ENCODE results near the gene WWC2.
A peak's percentile ranks its signal among the peaks of the same experiment; 100 is the strongest.

The WWC2 gene

DNA sequence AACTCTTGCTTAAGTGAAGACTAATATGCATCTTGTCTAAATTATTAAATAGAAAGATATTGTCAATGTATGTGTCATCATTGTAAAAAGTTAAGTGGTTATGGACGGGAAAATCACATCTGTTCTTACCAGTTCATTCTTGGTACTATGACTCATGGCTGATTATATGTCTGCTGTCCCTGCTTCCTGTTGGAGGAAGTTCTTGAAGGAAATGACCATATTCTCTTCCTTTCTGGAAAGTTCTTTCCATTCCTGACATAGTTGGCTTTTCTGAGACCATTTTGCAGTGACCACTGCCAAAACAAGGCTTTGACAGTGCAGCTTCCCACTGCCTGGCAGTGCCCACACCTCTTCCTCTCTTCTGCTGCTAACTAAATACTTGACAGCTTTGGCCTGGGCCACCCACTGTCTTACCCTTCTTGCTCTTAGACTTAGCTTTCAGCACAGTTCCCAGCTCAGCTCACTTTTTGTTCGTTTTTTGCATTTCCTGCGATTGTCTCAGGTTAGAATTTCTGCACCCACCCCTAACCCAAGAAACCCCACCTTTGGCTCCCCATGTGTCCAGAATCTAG, 236.4 kb downstream of the WWC2 start:
- TF ChIP-seq, protein P1, sequence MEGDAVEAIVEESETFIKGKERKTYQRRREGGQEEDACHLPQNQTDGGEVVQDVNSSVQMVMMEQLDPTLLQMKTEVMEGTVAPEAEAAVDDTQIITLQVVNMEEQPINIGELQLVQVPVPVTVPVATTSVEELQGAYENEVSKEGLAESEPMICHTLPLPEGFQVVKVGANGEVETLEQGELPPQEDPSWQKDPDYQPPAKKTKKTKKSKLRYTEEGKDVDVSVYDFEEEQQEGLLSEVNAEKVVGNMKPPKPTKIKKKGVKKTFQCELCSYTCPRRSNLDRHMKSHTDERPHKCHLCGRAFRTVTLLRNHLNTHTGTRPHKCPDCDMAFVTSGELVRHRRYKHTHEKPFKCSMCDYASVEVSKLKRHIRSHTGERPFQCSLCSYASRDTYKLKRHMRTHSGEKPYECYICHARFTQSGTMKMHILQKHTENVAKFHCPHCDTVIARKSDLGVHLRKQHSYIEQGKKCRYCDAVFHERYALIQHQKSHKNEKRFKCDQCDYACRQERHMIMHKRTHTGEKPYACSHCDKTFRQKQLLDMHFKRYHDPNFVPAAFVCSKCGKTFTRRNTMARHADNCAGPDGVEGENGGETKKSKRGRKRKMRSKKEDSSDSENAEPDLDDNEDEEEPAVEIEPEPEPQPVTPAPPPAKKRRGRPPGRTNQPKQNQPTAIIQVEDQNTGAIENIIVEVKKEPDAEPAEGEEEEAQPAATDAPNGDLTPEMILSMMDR (conservative IDR thresholded peaks at IDR 0.05; ENCODE audit: low read depth, low read length), result no peak
- DNase-seq (ENCODE audit: low read depth), result peak; percentile 46

DNA sequence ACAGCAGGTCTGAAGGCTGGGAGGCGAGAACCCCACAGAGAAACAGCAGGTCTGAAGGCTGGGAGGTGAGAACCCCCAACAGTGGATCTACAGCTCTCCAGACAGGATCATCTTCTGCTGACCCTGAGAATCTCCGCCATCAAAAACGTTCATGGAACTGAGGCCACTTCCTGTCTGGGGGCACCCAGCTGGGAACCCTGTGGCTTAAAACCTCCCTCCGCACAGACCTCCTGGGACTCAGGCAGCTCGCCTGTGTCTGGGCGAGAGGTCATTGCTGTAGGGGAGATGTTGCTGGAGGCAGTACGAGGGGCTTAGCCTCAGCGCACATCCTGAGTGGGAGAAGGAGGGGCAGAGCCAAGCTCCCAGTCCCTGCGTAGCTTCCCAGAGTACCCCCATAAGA, 238.3 kb downstream of the WWC2 start:
- no peak for DNase-seq (ENCODE audit: low read depth)
- TF ChIP-seq, protein P1 (conservative IDR thresholded peaks at IDR 0.05; ENCODE audit: low read depth, low read length), result no peak
- H3K4me3 ChIP-seq (ENCODE audit: low read length), result no peak overlapping the region

More for the DNA sequence above, 236.4 kb downstream of the WWC2 start:
- H3K4me3 ChIP-seq (ENCODE audit: low read length), result no peak overlapping the region

DNA sequence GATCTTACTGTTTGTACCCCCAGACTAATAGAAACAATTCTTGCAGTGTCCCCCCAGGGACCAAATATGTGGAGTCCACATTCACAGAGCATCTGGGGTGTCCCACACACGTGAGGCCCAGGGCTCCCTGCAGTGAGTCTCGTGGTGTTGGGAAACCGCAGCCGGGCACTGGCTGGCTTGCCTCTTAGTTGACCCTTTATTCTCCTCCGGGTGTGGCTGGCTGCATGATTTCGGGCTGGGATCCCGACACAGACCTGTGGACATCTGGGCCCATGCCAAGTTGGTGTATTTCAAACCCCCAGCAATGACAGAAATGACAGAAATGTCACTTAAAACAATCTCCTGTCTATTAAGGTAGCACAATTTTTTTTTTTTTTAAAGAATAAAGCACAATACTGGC, 238.8 kb downstream of the WWC2 start:
- TF ChIP-seq, protein P1 (conservative IDR thresholded peaks at IDR 0.05; ENCODE audit: low read depth, low read length), result no peak
- no peak for DNase-seq (ENCODE audit: low read depth)
- no peak overlapping the region for H3K4me3 ChIP-seq (ENCODE audit: low read length)

DNA sequence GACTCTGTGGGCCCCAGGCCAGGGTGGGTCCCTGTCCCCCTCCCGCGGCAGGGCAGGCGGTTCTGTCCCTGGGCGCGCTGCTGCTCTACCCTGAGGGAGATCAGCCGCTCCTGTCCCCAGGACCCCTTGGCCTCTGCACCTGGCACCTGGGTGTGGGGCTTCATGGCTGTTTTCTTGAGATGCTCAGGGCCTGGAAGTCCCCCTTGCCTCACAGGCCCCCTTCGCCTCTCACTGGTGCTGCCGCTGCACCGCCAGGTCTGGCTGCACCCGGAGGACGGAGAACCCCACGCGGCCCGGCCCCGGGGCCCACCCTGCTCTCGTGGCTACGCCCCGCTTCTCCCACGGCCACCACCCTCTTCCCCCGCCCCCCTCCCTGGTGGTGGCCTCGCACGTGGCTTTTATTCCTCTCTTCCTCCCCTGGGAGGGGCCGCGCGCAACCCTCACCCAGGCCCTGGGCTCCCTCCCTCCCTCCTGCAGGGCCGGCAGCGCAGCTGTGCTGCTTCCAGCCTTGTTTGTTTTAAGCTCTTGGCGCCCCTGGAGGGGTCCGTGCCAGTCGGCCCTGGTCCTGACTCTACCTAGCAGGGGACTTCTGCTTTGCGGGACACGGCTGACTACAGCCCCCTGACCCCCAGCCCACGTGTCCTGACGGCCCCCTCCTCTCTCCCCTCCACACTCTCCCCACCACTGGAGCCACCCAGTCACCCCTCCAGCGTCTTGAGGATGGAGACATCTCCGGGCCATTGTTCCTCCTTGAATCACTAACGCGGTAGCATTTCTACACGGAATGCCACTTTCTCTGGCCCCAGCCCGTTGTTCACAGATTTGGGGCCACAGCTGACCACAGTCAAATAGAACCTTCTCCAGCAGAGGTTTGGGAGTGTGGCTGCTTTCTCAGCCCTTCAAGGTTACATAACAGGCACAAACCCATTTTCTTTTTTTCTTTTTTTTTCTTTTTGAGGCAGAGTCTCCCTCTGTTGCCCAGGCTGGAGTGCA, 243.8 kb downstream of the WWC2 start:
- peak overlapping the region; percentile 6 for H3K4me3 ChIP-seq (ENCODE audit: low read length)
- TF ChIP-seq, protein P1 (conservative IDR thresholded peaks at IDR 0.05; ENCODE audit: low read depth, low read length), result no peak
- no peak for DNase-seq (ENCODE audit: low read depth)

DNA sequence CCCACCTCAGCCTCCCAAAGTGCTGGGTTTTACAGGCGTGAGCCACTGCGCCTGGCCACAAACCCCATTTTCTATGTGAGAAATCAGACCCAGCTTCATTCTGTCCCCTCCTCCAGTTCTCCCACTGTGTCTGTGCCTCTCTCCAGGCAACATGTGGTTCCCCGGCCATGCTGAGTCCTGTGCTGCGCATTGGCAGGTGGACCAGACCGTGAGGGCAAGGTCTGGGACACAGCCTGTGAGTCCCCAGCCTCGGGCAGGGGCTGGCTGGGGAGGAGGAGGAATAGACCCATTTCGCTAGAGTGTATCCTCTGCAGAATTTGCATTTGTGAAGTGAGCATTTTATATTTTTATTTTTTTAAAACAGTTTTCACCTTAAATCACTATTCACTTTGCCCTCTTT, 244.7 kb downstream of the WWC2 start:
- no peak overlapping the region for H3K4me3 ChIP-seq (ENCODE audit: low read length)
- no peak for DNase-seq (ENCODE audit: low read depth)
- TF ChIP-seq, protein P1 (conservative IDR thresholded peaks at IDR 0.05; ENCODE audit: low read depth, low read length), result no peak

DNA sequence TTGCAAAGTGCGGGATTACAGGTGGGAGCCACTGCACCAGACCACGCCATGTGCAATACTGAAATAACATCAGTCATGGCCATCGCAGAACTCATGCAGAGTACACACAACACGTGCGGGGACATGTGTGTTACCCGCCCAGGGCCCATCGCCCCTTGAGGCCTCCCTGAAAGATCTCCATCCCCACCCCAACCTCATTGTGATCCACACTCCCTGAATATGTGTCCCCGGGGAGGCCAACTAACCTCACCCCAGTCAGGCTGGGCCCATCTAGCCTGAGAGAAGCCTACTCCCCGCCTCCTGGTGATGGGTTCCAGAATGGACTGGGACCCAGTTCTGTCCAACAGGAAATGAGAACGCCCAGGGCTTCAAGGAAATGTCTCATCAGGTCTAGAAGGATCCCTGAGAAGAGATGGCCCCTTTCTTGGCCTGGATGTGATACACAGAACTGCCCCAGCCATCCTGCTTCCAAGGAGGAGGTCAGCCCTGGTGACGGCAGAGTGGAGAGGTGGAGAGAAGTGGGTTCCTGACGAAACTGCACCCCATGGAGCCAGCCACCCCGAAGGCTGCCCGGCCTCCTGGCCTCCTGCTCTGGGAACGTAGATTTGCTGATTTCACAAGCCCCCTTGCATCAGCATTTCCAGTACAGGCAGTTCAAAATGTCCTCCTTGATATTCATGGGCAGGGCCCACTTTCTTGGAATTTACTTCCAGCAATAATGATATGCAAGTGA, 245.6 kb downstream of the WWC2 start:
- TF ChIP-seq, protein P1 (conservative IDR thresholded peaks at IDR 0.05; ENCODE audit: low read depth, low read length), result no peak
- no peak overlapping the region for H3K4me3 ChIP-seq (ENCODE audit: low read length)
- no peak for DNase-seq (ENCODE audit: low read depth)
